ENCODE measurements around the gene DYTN. TPM values are rescaled to one million over a fixed set of nuclear protein-coding genes. Genes with fewer than 3 reads are reported as not detected.

Gene DYTN, protein sequence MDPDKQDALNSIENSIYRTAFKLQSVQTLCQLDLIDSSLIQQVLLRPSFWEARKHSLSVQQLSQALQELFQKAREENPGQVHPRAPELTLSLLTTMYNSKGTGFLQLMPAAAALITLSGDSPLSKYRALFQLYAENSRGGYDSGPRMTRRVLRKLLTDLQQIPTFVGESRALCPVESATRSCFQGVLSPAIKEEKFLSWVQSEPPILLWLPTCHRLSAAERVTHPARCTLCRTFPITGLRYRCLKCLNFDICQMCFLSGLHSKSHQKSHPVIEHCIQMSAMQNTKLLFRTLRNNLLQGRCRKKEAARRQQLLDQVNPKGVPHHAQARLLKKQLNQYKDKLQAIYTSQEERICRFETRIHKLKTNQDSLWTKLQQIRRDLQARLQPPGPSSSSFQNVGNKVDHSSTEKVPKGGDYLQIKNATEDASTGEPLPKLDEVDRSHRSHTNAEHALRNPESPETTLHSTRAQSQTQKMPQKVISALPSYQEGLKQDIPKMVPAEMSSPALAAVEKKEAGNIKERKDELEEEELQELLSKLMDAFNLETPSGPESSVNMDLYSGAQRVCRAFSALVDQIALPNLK
- total RNA-seq (under 1 TPM in 1 of 2 donors, not detected in 1; 0.23 TPM), total RNA-seq (0 reads per million in 2 donors)

DNA sequence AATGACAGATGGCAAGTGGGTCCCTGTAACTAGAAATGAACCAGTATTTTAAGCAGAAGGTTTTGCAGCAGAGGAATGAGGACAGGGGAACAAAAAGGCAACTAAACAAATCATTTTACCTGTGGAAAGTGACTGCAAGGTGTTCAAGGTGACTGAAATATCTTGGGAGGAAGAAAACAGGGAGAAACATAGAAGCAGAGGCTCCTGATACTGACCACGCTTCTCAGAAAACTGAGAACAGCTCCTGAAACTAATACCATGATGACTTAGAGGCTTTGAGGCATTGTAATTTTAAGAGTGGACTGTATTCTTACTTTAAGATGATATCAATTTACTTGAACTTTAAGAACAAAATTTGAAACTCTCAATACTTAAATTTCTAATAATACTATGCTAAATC, at the start of gene DYTN:
Gene DYTN, minus strand, starts transcription at position 101 of the 400 bp plus-strand sequence. CDS start 117 bp downstream, outside the sequence.
- no peak for ATAC-seq
- Mint-ChIP-seq H3K27me3 (peaks cover 22% of the 10 kb centered on the region), H3K4me3 (no peak within 1 kb of the TSS)

DNA sequence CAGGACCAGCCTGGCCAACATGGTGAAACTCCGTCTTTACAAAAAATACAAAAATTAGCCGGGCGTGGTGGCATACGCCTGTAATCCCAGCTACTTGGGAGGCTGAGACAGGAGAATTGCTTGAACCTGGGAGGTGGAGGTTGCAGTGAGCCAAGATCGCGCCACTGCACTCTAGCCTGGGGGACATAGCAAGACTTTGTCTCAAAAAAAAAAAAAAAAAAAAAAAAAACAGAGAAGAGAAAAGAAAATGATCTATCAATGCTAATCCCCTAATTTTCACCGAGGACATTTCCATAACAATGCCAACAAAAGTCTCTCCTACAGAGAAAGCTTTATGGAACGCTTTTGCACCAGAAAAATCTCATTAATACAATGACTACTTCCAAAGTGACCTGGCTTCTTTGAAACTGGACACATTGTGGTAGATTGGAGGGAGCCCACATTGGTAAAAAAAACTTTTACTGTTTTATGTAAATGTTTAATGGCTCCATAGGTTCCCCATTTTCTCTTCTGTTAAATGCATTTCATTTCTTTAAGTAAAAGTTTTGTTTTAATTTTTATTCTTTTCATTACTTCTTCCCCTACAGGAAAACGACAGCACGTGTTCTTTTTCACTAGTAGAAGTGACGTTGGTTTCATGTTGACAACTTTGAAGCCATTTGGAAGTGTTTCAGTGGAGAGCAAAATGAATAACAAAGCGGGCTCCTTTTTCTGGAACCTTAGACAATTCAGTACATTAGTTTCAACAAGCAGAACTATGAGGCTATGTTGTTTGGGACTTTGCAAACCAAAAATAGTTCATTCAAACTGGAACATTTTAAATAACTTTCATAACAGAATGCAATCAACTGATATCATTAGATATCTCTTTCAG, 48.1 kb upstream of the DYTN start:
- Mint-ChIP-seq H3K36me3 (ENCODE audit: low read depth) (peaks cover 6% of the 10 kb centered on the region), H3K27me3 (no peaks in the 10 kb centered on the region), H3K27ac (peak overlapping the region; percentile 82), H3K4me1 (peaks cover 23% of the 10 kb centered on the region), H3K4me3 (peak overlapping the region; percentile 96)
- no peaks in the 10 kb centered on the region for H3K9me3 ChIP-seq (ENCODE audit: control insufficient read depth, low read length, poor library complexity, severe bottlenecking)
- no peak for DNase-seq
- no peak for ATAC-seq

More for the DNA sequence above, at the start of gene DYTN:
- peaks cover 7% of the 10 kb centered on the region for H3K4me1 Mint-ChIP-seq
- no peak for DNase-seq
- H3K36me3 Mint-ChIP-seq (ENCODE audit: low read depth): no peaks in the 10 kb centered on the region
- H3K9me3 ChIP-seq (ENCODE audit: control insufficient read depth, low read length, poor library complexity, severe bottlenecking): no peaks in the 10 kb centered on the region
- no peak within 1 kb of the TSS for H3K27ac Mint-ChIP-seq

DNA sequence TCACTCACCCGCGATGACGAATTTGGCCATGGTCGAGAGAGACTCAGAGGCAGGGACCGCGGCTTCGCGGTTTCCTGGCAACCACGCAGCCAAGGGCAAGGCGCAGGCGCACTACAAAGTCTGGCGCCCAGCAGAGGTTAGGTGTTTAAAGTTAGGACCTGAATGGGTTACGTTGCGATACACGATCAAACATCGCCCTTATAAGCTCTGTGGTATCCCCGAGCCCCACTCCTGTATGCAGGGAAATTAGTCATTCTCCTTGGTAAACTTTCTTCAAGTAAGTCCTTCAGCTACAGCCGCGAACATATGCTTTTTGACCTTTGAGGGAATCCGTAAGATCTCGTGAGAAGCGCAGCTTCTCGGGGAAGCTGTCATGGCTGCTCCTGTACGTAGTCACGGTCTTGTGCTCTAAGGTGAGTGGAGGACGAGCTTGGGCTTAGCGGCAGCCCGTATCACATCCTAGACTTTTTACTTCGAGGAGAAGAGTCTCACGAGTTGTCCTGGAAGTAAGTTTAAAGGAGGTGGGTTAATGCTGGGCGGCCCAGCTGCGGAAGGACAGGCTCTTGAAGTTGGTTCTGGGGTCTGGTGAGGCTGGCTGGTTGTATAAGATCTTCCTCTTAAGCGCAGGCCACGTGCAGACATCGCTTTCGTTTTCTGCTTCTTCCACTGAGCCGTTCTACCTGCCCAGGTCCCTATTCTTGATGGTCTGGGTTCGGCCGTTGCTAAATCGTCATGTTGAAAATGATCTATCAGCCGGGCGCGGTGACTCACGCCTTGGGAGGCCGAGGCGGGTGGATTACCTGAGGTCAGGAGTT, 47.3 kb upstream of the DYTN start, which contains the start of the genes FASTKD2 and MDH1B:
Gene FASTKD2, plus strand, starts transcription at position 365 of the 815 bp plus-strand sequence. CDS start 1,088 bp downstream, outside the sequence.
Gene MDH1B, minus strand, starts transcription at position 87 of the 815 bp plus-strand sequence. Its CDS starts 57 bp downstream, at position 30.
- no peaks in the 10 kb centered on the region for H3K9me3 ChIP-seq (ENCODE audit: control insufficient read depth, low read length, poor library complexity, severe bottlenecking)
- ATAC-seq: peak; percentile 91
- Mint-ChIP-seq H3K27ac (no peak within 1 kb of the TSS), H3K36me3 (ENCODE audit: low read depth) (peaks cover 6% of the 10 kb centered on the region), H3K27me3 (no peaks in the 10 kb centered on the region), H3K4me1 (peaks cover 23% of the 10 kb centered on the region), H3K4me3 (peak within 1 kb of the TSS; percentile 96)
- peak; percentile 63 to 76 (median 67) for DNase-seq

DNA sequence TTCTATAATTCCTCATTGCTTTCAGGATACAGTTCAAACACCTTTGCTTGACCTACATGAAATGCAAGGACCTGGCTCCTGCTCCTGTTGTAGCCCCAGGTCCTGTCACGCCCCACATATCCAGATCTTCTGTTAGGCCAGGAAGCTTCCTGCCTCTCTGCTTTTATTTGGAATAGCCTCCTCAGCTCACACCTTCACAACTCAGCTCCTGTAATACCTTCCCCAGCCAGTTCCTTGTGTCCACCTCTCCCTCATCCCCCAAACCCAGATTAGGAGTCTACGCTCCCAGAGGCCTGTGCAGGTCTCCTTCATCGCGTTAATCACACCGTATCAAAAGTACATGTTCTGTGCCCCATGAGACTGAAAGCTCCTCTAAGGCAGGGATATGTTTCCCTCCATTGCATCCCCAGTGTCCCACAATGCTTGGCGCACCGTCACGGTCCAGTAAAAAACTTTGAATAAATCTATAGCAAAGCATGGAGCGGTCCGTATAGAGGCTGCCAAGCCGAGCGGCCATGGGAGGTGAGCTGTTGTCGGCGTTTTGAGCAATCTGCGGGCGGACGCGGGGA, 46.6 kb upstream of the DYTN start:
- Mint-ChIP-seq H3K27me3 (peaks cover 7% of the 10 kb centered on the region), H3K4me3 (peak overlapping the region; percentile 96), H3K27ac (no peak overlapping the region), H3K4me1 (peaks cover 23% of the 10 kb centered on the region), H3K36me3 (ENCODE audit: low read depth) (peaks cover 6% of the 10 kb centered on the region)
- no peak for DNase-seq
- H3K9me3 ChIP-seq (ENCODE audit: control insufficient read depth, low read length, poor library complexity, severe bottlenecking): no peaks in the 10 kb centered on the region
- ATAC-seq: no peak

DNA sequence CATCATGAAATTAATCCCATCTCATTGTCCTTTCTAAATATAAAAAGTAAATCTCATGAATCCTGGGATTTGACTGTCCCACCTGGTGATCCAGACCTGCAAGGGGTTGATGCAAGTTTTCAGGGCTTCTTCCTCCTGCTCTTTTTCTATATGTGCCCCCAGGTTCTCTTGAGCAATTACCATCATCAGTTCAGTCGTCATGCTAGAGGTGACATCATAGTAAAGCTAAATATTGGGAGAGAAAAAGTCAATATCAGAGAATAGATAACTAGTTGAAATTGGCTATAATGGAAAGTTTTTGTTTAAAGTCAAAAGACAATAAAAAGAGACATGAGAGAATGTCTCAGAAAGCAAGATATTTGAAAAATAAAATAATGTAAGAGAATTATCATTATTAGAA, 38.6 kb upstream of the DYTN start:
- H3K27ac Mint-ChIP-seq: no peak overlapping the region
- ATAC-seq: no peak
- peaks cover 56% of the 10 kb centered on the region for H3K27me3 Mint-ChIP-seq
- no peak for DNase-seq
- no peaks in the 10 kb centered on the region for H3K4me1 Mint-ChIP-seq
- no peak overlapping the region for H3K4me3 Mint-ChIP-seq
- H3K9me3 ChIP-seq (ENCODE audit: control insufficient read depth, low read length, poor library complexity, severe bottlenecking): no peaks in the 10 kb centered on the region
- H3K36me3 Mint-ChIP-seq (ENCODE audit: low read depth): peaks cover 3% of the 10 kb centered on the region

DNA sequence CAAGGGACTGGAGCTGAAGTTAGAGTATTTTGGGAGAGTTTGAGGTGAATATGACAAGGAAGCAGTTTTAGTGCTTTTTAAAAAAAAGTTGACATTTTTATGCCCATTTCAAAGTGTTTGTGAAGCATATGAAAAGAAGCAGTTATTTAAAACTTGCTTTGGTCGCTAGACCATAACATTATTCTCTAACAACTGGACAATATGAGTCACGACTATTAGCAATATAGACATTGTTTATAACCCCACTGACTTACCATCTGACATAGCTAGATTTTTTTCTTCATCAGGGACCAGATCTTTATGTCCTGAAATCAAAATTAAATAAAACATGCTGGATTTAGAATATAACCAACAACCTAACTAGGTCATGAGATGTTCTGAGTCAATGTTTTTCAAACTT, 22.6 kb upstream of the DYTN start:
- H3K9me3 ChIP-seq (ENCODE audit: control insufficient read depth, low read length, poor library complexity, severe bottlenecking): no peaks in the 10 kb centered on the region
- ATAC-seq (no peak), DNase-seq (no peak)
- Mint-ChIP-seq H3K4me1 (no peaks in the 10 kb centered on the region), H3K27me3 (peaks cover 45% of the 10 kb centered on the region), H3K36me3 (ENCODE audit: low read depth) (peaks cover 2% of the 10 kb centered on the region), H3K4me3 (no peak overlapping the region), H3K27ac (no peak overlapping the region)

DNA sequence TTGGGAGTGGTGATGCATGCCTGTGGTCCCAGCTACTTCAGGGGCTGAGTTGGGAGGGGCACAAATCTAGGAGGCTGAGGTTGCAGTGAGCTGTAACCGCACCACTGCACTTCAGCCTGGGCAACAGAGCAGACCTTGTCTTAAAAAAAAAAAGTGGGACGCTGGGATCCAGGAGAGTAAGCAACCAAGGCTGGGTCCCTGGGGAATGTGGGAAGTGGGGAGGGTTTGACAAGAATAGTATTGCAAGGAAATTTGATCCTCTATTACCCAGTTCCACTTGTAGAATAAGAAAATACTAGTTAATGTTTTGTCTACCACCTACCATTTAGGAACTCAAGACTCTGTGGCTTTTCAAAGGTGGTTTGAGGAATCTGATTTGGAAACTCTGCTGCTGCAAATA, 21.1 kb upstream of the DYTN start:
- peaks cover 2% of the 10 kb centered on the region for H3K36me3 Mint-ChIP-seq (ENCODE audit: low read depth)
- ATAC-seq (no peak), DNase-seq (no peak)
- H3K9me3 ChIP-seq (ENCODE audit: control insufficient read depth, low read length, poor library complexity, severe bottlenecking): no peaks in the 10 kb centered on the region
- no peak overlapping the region for H3K4me3 Mint-ChIP-seq
- no peak overlapping the region for H3K27ac Mint-ChIP-seq
- no peaks in the 10 kb centered on the region for H3K4me1 Mint-ChIP-seq
- peaks cover 40% of the 10 kb centered on the region for H3K27me3 Mint-ChIP-seq

DNA sequence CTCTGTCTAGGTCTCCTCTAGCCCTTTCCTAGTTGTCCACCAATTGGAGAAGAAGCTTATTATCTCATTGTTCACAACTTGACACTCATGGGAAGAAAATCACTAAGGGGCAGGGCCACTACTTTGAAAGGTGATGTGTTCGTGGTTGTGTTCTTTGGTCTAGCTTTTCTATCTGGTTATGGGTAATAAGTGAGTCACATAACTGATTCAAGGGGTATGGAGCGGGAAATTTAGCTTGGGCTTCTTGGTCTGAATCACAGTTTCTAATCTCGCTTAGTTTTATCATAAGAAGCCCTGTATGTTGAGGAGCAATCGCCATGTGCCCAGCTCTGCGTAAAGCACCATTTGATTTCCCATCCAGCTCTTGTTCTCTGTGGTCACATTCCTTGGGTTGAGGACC, 18.7 kb upstream of the DYTN start:
- H3K36me3 Mint-ChIP-seq (ENCODE audit: low read depth): no peaks in the 10 kb centered on the region
- ATAC-seq: no peak

DNA sequence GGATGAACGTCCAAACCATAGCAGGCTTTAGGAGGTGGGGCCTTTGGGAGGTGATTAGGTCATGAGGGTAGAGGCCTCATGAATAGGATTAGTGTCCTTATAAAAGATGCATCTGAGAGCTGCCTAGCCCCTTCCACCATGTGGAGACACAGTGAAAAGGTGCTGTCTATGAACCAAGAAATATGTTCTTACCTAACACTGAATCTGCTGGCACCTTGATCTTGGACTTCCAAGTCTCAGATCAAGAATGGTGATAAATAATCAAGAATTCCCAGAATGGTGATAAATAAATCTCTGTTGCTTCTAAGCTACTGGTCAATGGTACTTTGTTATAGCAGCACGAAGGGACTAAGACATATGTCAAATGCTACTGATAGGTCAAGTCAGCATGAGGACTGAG, 15.1 kb upstream of the DYTN start:
- Mint-ChIP-seq H3K27ac (no peak overlapping the region), H3K36me3 (ENCODE audit: low read depth) (no peaks in the 10 kb centered on the region), H3K4me3 (no peak overlapping the region), H3K27me3 (peaks cover 25% of the 10 kb centered on the region), H3K4me1 (no peaks in the 10 kb centered on the region)
- DNase-seq (no peak), ATAC-seq (no peak)
- no peaks in the 10 kb centered on the region for H3K9me3 ChIP-seq (ENCODE audit: control insufficient read depth, low read length, poor library complexity, severe bottlenecking)

More for the DNA sequence above, 18.7 kb upstream of the DYTN start:
- H3K9me3 ChIP-seq (ENCODE audit: control insufficient read depth, low read length, poor library complexity, severe bottlenecking): no peaks in the 10 kb centered on the region
- Mint-ChIP-seq H3K4me3 (no peak overlapping the region), H3K27ac (no peak overlapping the region), H3K27me3 (peaks cover 27% of the 10 kb centered on the region), H3K4me1 (no peaks in the 10 kb centered on the region)
- no peak for DNase-seq

DNA sequence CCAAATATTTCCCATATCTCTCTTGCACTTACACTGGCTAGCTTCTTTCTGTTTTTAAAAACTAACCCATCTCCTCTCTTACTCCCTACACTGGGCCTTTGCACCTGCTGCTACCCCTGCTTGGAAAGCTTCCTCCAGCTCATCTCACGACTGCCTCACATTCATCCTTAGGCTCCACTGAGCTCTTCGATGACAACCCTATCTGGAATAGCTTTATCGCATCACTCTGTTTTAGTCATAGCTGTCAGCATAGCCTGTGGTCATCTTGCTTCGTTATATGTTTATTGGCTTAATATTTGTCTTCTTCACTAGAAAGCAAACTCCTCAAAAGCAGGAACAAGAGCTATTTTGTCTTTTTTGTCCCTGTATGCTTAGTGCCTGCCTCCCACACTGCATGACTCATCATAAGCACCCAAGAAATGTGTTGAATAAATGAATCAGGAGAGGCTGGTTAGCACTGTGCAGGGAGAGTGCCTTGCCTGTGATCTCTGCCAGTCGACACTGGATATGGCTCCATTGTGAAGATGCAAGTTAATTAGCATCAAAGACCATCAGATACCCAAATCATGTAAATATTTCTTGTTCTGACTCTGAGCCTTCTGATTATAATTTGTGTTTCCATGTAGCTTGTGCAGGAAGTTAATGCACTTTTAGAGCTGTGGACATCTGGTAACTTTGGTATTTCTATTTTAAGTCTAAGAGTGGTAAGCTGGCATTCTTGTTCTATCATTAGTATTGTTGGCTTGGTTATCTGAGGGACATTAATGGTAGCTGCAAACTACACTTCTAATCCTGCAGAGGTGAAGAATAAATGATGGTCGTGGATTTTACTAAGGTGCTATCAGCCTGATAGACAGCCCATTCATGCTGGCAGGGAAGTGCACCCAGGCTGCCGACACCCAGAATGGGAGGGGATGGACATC, 10.3 kb upstream of the DYTN start:
- ATAC-seq (no peak), DNase-seq (no peak)
- Mint-ChIP-seq H3K4me1 (no peaks in the 10 kb centered on the region), H3K4me3 (no peak overlapping the region), H3K27me3 (peaks cover 39% of the 10 kb centered on the region), H3K27ac (no peak overlapping the region), H3K36me3 (ENCODE audit: low read depth) (peaks cover 2% of the 10 kb centered on the region)
- H3K9me3 ChIP-seq (ENCODE audit: control insufficient read depth, low read length, poor library complexity, severe bottlenecking): no peaks in the 10 kb centered on the region

DNA sequence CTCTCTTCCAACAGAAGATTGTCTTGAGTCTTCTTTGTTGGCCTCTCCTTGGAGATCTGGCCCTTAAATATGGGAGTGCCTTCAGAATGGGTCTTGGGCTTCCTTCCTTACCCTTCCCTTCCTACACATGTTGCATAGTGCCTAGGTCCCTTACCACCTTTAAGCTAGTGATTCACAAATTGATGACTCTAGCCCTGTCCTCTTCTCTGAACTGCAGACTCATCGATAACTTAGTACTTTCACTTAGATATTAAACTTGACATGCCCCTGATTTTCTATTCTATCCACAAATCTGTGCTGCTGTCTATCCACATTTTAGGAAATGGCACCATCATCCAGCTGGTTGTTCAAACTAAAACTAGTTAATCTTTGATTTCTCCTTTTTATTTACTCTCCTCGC, 9.1 kb upstream of the DYTN start:
- Mint-ChIP-seq H3K4me1 (no peaks in the 10 kb centered on the region), H3K36me3 (ENCODE audit: low read depth) (peaks cover 2% of the 10 kb centered on the region), H3K4me3 (no peak overlapping the region), H3K27me3 (peaks cover 39% of the 10 kb centered on the region), H3K27ac (no peak overlapping the region)
- no peak for ATAC-seq
- no peaks in the 10 kb centered on the region for H3K9me3 ChIP-seq (ENCODE audit: control insufficient read depth, low read length, poor library complexity, severe bottlenecking)
- DNase-seq: no peak
